CD14-positive monocyte (primary cell): ENCODE results near the gene KIF1B. TPM values are rescaled to one million over a fixed set of nuclear protein-coding genes. Genes with fewer than 3 reads are reported as not detected.

Experiments
- DNase-seq, 3 donors: peaks; one replicate each; pipeline ENCODE4 v3.0.0-alpha.2; 2011 to 2022
- H2AFZ ChIP-seq: 2 replicates; pipeline ENCODE4 v1.6.0; 2012; ENCODE audit warnings: mild to moderate bottlenecking, low read depth, low read length, inconsistent platforms; ENCODE audit not compliant: insufficient read depth, poor library complexity, severe bottlenecking
- H3K27ac ChIP-seq, 2 donors: 1 replicate in 1 of 2; 2 replicates in 1 of 2; pipeline ENCODE4 v1.5.1; 2012 to 2013; ENCODE audit warnings: low read length in 2 of 2, control low read depth in 1 of 2, inconsistent platforms in 1 of 2, low read depth in 1 of 2, mild to moderate bottlenecking in 1 of 2
- H3K27me3 ChIP-seq, 2 donors: one replicate each; pipeline versions ENCODE4 v1.6.0 to v1.6.1; 2011 to 2013; ENCODE audit warnings: low read length in 2 of 2; ENCODE audit not compliant: control insufficient read depth in 2 of 2, insufficient read depth in 2 of 2
- H3K36me3 ChIP-seq, 2 donors: replicated peaks in 1 of 2; 1 replicate in 1 of 2; 2 replicates in 1 of 2; pipeline versions ENCODE4 v1.5.1 to v1.6.1; 2012 to 2013; ENCODE audit warnings: low read length in 2 of 2, control low read depth in 1 of 2, inconsistent platforms in 1 of 2, mild to moderate bottlenecking in 1 of 2; ENCODE audit not compliant: insufficient read depth in 2 of 2, control insufficient read depth in 1 of 2
- H3K4me1 ChIP-seq, 2 donors: 1 replicate in 1 of 2; 2 replicates in 1 of 2; pipeline versions ENCODE4 v1.5.1 to v1.6.1; 2012 to 2013; ENCODE audit warnings: low read length in 2 of 2, control low read depth in 1 of 2, inconsistent platforms in 1 of 2, mild to moderate bottlenecking in 1 of 2, moderate library complexity in 1 of 2; ENCODE audit not compliant: insufficient read depth in 2 of 2, control insufficient read depth in 1 of 2
- H3K4me2 ChIP-seq: replicated peaks from 2 replicates; pipeline ENCODE3; 2012; ENCODE audit warnings: low read length, moderate library complexity, mild to moderate bottlenecking; ENCODE audit not compliant: poor library complexity, severe bottlenecking; ENCODE audit errors: extremely low read depth
- H3K4me3 ChIP-seq, 3 experiments: fragments of 200-600 bp in 1 of 3; sonication (generic) in 1 of 3; replicated peaks in 1 of 3; 1 replicate in 2 of 3; 2 replicates in 1 of 3; pipeline ENCODE4 v1.5.1; 2011 to 2013; ENCODE audit warnings: low read length in 3 of 3, mild to moderate bottlenecking in 3 of 3, control low read depth in 2 of 3, low read depth in 2 of 3, inconsistent platforms in 1 of 3, moderate library complexity in 1 of 3
- H3K79me2 ChIP-seq: 2 replicates; pipeline ENCODE4 v1.6.0; 2012; ENCODE audit warnings: mild to moderate bottlenecking, control low read depth, inconsistent platforms, low read length, moderate library complexity; ENCODE audit not compliant: insufficient read depth
- H3K9ac ChIP-seq: 2 replicates; pipeline ENCODE4 v1.6.0; 2017; ENCODE audit warnings: low read length, mild to moderate bottlenecking; ENCODE audit not compliant: insufficient read depth, poor library complexity, severe bottlenecking
- H3K9me3 ChIP-seq, 2 donors: replicated peaks in 1 of 2; 1 replicate in 1 of 2; 2 replicates in 1 of 2; pipeline versions ENCODE4 v1.5.1 to v1.6.1; 2012 to 2013; ENCODE audit warnings: low read length in 2 of 2, control low read depth in 1 of 2; ENCODE audit not compliant: control insufficient read depth in 1 of 2, insufficient read depth in 1 of 2
- H4K20me1 ChIP-seq: 2 replicates; pipeline ENCODE4 v1.6.0; 2012; ENCODE audit warnings: mild to moderate bottlenecking, low read length, control low read depth, moderate library complexity; ENCODE audit not compliant: insufficient read depth
- H3K27ac Mint-ChIP-seq, 7 donors: one replicate each; pipeline ENCODE4 v1.8.0; 2020; ENCODE audit warnings: mild to moderate bottlenecking in 7 of 7, mixed read lengths in 7 of 7, moderate library complexity in 6 of 7, inconsistent platforms in 2 of 7
- H3K27me3 Mint-ChIP-seq, 3 donors: one replicate each; pipeline ENCODE4 v1.8.0; 2021 to 2022; ENCODE audit warnings: low read depth in 3 of 3, mild to moderate bottlenecking in 3 of 3, mixed read lengths in 3 of 3, moderate library complexity in 3 of 3, inconsistent platforms in 1 of 3
- H3K36me3 Mint-ChIP-seq, 2 donors: one replicate each; pipeline ENCODE4 v1.8.0; 2020; ENCODE audit warnings: mixed read lengths in 2 of 2, inconsistent platforms in 1 of 2, mild to moderate bottlenecking in 1 of 2
- H3K4me1 Mint-ChIP-seq: one replicate; pipeline ENCODE4 v1.8.0; 2020; ENCODE audit warnings: mild to moderate bottlenecking, mixed read lengths
- H3K4me3 Mint-ChIP-seq, 2 donors: one replicate each; pipeline ENCODE4 v1.8.0; 2020; ENCODE audit warnings: mild to moderate bottlenecking in 2 of 2, mixed read lengths in 2 of 2, moderate library complexity in 1 of 2
- H3K9me3 Mint-ChIP-seq, 7 donors: one replicate each; pipeline ENCODE4 v1.8.0; 2020 to 2022; ENCODE audit warnings: mixed read lengths in 7 of 7, mild to moderate bottlenecking in 6 of 7, moderate library complexity in 6 of 7, inconsistent platforms in 2 of 7
- WGBS: methylation state at CpG from one replicate; pipeline ENCODE4 v1.1.5; 2013; ENCODE audit warnings: missing lambda C conversion rate; ENCODE audit not compliant: insufficient coverage; 5-methylcytosine and 5-hydroxymethylcytosine counted together
- intact Hi-C, 2 donors: fragments of 100-400 bp; cut with micrococcal nuclease; formaldehyde crosslinking; loops; one replicate each; pipeline versions ENCODE4 v1.15.0 to v1.15.1; 2023
- polyA plus RNA-seq, 3 donors: library from polyadenylated mRNA; depleted of rRNA in 1 of 3; unstranded in 2 of 3; stranded (reverse) in 1 of 3; fragments of 300-500 nt in 2 of 3; fragments of >200 nt in 1 of 3; fragmentation: Illumina TruSeq in 2 of 3; gene quantifications; 1 replicate in 2 of 3; 2 replicates in 1 of 3; pipeline ENCODE4 v1.2.3, GENCODE V29; 2012 to 2021
- TF ChIP-seq, protein P1 (sequence below): fragments of 200-600 bp; IDR thresholded peaks from one replicate; pipeline ENCODE4 v1.8.0; 2022; ENCODE audit warnings: antibody characterized with exemption, mild to moderate bottlenecking

The KIF1B gene
- polyA plus RNA-seq, 3 donors: 3.0 to 7.0 (median 3.3) TPM

DNA sequence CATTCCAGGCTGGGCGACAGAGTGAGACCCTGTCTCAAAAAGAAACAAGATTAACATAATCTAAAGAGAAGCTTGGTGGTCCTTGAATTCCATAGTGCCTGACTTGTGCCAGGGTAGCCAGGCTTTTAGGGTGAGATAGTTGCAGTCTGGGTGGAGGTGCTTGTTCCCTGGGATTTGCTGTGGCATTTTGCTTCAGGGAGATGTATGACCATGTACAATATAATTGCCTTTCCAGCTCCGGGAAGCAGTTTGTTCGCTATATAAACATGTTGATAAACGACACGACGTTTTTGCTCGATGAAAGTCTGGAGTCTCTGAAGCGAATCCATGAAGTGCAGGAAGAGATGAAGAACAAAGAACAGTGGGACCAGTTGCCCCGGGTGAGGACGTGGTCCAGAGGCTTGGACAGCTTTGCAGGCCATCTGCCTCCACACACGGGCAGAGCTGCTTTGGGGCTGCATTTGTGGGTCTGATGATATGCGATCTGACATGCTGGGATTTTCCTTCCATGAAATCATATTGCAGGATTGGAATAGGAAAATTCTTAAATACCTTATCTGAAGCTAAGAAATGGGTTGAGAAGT, 49.4 kb upstream of the KIF1B start:
- Mint-ChIP-seq H3K27ac (peak overlapping the region in 1 of 7 donors; percentile 15), H3K4me3 (no peak overlapping the region), H3K4me1 (no peaks in the 10 kb centered on the region), H3K27me3 (no peaks in the 10 kb centered on the region), H3K36me3 (peaks cover 69 to 86% of the 10 kb centered on the region in 2 donors), H3K9me3 (no peaks in the 10 kb centered on the region)
- no peak for DNase-seq
- Histone ChIP-seq H3K36me3 (peaks cover 64 to 92% of the 10 kb centered on the region in 2 donors), H3K4me2 (no peak overlapping the region), H3K4me3 (no peak overlapping the region), H3K9me3 (no peaks in the 10 kb centered on the region), H3K27me3 (no peaks in the 10 kb centered on the region), H3K27ac (no peak overlapping the region), H4K20me1 (no peaks in the 10 kb centered on the region), H3K9ac (no peak overlapping the region), H3K79me2 (no peaks in the 10 kb centered on the region), H3K4me1 (no peaks in the 10 kb centered on the region), H2AFZ (no peak overlapping the region)
- TF ChIP-seq, protein P1, sequence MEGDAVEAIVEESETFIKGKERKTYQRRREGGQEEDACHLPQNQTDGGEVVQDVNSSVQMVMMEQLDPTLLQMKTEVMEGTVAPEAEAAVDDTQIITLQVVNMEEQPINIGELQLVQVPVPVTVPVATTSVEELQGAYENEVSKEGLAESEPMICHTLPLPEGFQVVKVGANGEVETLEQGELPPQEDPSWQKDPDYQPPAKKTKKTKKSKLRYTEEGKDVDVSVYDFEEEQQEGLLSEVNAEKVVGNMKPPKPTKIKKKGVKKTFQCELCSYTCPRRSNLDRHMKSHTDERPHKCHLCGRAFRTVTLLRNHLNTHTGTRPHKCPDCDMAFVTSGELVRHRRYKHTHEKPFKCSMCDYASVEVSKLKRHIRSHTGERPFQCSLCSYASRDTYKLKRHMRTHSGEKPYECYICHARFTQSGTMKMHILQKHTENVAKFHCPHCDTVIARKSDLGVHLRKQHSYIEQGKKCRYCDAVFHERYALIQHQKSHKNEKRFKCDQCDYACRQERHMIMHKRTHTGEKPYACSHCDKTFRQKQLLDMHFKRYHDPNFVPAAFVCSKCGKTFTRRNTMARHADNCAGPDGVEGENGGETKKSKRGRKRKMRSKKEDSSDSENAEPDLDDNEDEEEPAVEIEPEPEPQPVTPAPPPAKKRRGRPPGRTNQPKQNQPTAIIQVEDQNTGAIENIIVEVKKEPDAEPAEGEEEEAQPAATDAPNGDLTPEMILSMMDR: no peak
- WGBS: 94% methylated on average over 9 of the region's 12 CpGs
- intact Hi-C loops: no loop called here

- TF ChIP-seq, protein P1: no peak
- Mint-ChIP-seq H3K27me3 (no peaks in the 10 kb centered on the region), H3K4me1 (no peaks in the 10 kb centered on the region), H3K4me3 (no peak overlapping the region), H3K36me3 (peaks cover 68 to 86% of the 10 kb centered on the region in 2 donors), H3K27ac (peak overlapping the region in 1 of 7 donors; percentile 21), H3K9me3 (no peaks in the 10 kb centered on the region)
- Histone ChIP-seq H3K4me1 (no peaks in the 10 kb centered on the region), H3K27ac (no peak overlapping the region), H3K27me3 (no peaks in the 10 kb centered on the region), H3K9me3 (no peaks in the 10 kb centered on the region), H3K4me2 (no peak overlapping the region), H2AFZ (no peak overlapping the region), H3K9ac (no peak overlapping the region), H3K4me3 (no peak overlapping the region), H3K36me3 (peaks cover 70 to 92% of the 10 kb centered on the region in 2 donors), H4K20me1 (no peaks in the 10 kb centered on the region), H3K79me2 (no peaks in the 10 kb centered on the region)
- intact Hi-C loops: no loop called here
- WGBS: 94% methylated on average over 10 of the region's 17 CpGs
- DNase-seq: no peak
Measured at GRCh38 chr1:10161541-10162290, 48.7 kb upstream of the KIF1B start.
